ENCODE data around the gene C1orf232.

C1orf232 gene

GRCh38 chr1:26168410-26169197 lies at the start of gene C1orf232:
TSS of gene C1orf232 (minus strand) at chr1:26168963. CDS start at chr1:26168499, 464 bp downstream.
- no peak for DNase-seq (ENCODE audit: low read depth)

GRCh38 chr1:26215246-26215645 lies 46.5 kb upstream of the C1orf232 start:
- no peak for DNase-seq (ENCODE audit: low read depth)

- no peak for DNase-seq (ENCODE audit: low read depth)
These were observed 44.7 kb upstream of the C1orf232 start for GRCh38 chr1:26213335-26213905.

GRCh38 chr1:26212726-26213125 lies 44.0 kb upstream of the C1orf232 start:
- no peak for DNase-seq (ENCODE audit: low read depth)

GRCh38 chr1:26210147-26210870 lies 41.5 kb upstream of the C1orf232 start:
- no peak for DNase-seq (ENCODE audit: low read depth)

- no peak for DNase-seq (ENCODE audit: low read depth)
These were observed 35.0 kb upstream of the C1orf232 start for GRCh38 chr1:26203642-26204318.

GRCh38 chr1:26200413-26200812 lies 31.6 kb upstream of the C1orf232 start:
- DNase-seq (ENCODE audit: low read depth) = no peak

GRCh38 chr1:26197813-26198212 lies 29.1 kb upstream of the C1orf232 start:
- DNase-seq (ENCODE audit: low read depth) = no peak

GRCh38 chr1:26197301-26197700 lies 28.5 kb upstream of the C1orf232 start:
- no peak for DNase-seq (ENCODE audit: low read depth)

- no peak for DNase-seq (ENCODE audit: low read depth)
These were observed 27.0 kb upstream of the C1orf232 start for GRCh38 chr1:26195805-26196204.

- no peak for DNase-seq (ENCODE audit: low read depth)
These were observed 23.0 kb upstream of the C1orf232 start for GRCh38 chr1:26191739-26192138.

- no peak for DNase-seq (ENCODE audit: low read depth)
These were observed 21.7 kb upstream of the C1orf232 start, which contains the start of gene CATSPER4 for GRCh38 chr1:26190373-26190987. TSS of gene CATSPER4 (plus strand) at chr1:26190602. CDS start at chr1:26190628, 26 bp downstream.

- DNase-seq (ENCODE audit: low read depth) = no peak
These were observed 21.1 kb upstream of the C1orf232 start for GRCh38 chr1:26189751-26190275.

GRCh38 chr1:26189331-26189730 lies 20.6 kb upstream of the C1orf232 start:
- no peak for DNase-seq (ENCODE audit: low read depth)

GRCh38 chr1:26188477-26188876 lies 19.7 kb upstream of the C1orf232 start:
- no peak for DNase-seq (ENCODE audit: low read depth)

- DNase-seq (ENCODE audit: low read depth) = no peak
These were observed 19.1 kb upstream of the C1orf232 start for GRCh38 chr1:26187882-26188281.

GRCh38 chr1:26184883-26185282 lies 16.1 kb upstream of the C1orf232 start:
- no peak for DNase-seq (ENCODE audit: low read depth)

- DNase-seq (ENCODE audit: low read depth) = no peak
These were observed 15.3 kb upstream of the C1orf232 start for GRCh38 chr1:26184086-26184485.

- DNase-seq (ENCODE audit: low read depth) = no peak
These were observed 13.6 kb upstream of the C1orf232 start for GRCh38 chr1:26182383-26182696.

- no peak for DNase-seq (ENCODE audit: low read depth)
These were observed 13.0 kb upstream of the C1orf232 start for GRCh38 chr1:26181586-26182382.

- DNase-seq (ENCODE audit: low read depth) = no peak
These were observed 11.3 kb upstream of the C1orf232 start for GRCh38 chr1:26180010-26180506.
